Thyroid gland (tissue), 4 donors: ENCODE measurements around the gene CNTN3. TPM values are rescaled to one million over a fixed set of nuclear protein-coding genes. Genes with fewer than 3 reads are reported as not detected.

Experiments
- DNase-seq, 2 donors: peaks; one replicate each; pipeline ENCODE4 v3.0.0-alpha.2; 2019
- H3K27ac ChIP-seq, 3 donors: fragments of 200-600 bp; sonication (generic); 1 replicate in 2 of 3; 2 replicates in 1 of 3; pipeline ENCODE4 v1.5.1; 2016 to 2019; ENCODE audit warnings: mild to moderate bottlenecking in 1 of 3, moderate library complexity in 1 of 3
- H3K27me3 ChIP-seq: fragments of 200-600 bp; sonication (generic); one replicate; pipeline ENCODE4 v1.5.1; 2019
- H3K36me3 ChIP-seq, 2 donors: fragments of 200-600 bp; sonication (generic); one replicate each; pipeline ENCODE4 v1.5.1; 2016 to 2019
- H3K4me1 ChIP-seq, 2 donors: fragments of 200-600 bp; sonication (generic); one replicate each; pipeline ENCODE4 v1.5.1; 2017 to 2019
- H3K4me3 ChIP-seq, 3 donors: fragments of 200-600 bp; sonication (generic); replicated peaks in 1 of 3; 1 replicate in 2 of 3; 2 replicates in 1 of 3; pipeline ENCODE4 v1.5.1; 2016; ENCODE audit warnings: mild to moderate bottlenecking in 1 of 3
- H3K9me3 ChIP-seq: fragments of 200-600 bp; sonication (generic); one replicate; pipeline ENCODE4 v1.5.1; 2017
- CTCF ChIP-seq, 6 experiments: fragments of 200-600 bp in 3 of 6; fragments of 450-650 bp in 3 of 6; sonication (generic) in 3 of 6; IDR thresholded peaks; one replicate each; pipeline ENCODE4 v1.5.1; 2016 to 2019; ENCODE audit warnings: antibody characterized with exemption in 6 of 6, mild to moderate bottlenecking in 2 of 6, inconsistent platforms in 1 of 6, moderate library complexity in 1 of 6
- POLR2A ChIP-seq, 2 donors: fragments of 450-650 bp; IDR thresholded peaks; one replicate each; pipeline ENCODE4 v1.6.1; 2017; ENCODE audit warnings: antibody characterized with exemption in 2 of 2, mild to moderate bottlenecking in 2 of 2, moderate library complexity in 1 of 2
- WGBS, 2 donors: methylation state at CpG; one replicate each; pipeline ENCODE4 v1.1.5; 2017; 5-methylcytosine and 5-hydroxymethylcytosine counted together
- intact Hi-C: fragments of 100-400 bp; cut with DNase I; formaldehyde crosslinking; loops from one replicate; pipeline ENCODE4 v1.15.1; 2023
- total RNA-seq, 4 donors: library from RNA; depleted of rRNA; stranded (reverse); fragments of >200 nt; gene quantifications; one replicate each; pipeline ENCODE4 v1.2.3, GENCODE V29; 2016

The CNTN3 gene
- total RNA-seq, 4 donors from 2014 or later: 1.5 to 5.5 (median 4.7) TPM

GRCh38 chr3:74648107-74648506 lies 33.6 kb upstream of the CNTN3 start:
- intact Hi-C loops: no loop called here
- no peaks in the 10 kb centered on the region for H3K9me3 ChIP-seq
- H3K27me3 ChIP-seq: no peaks in the 10 kb centered on the region
- no peak overlapping the region for H3K4me3 ChIP-seq
- 81 to 82% methylated on average over 4 of the region's 4 CpGs for WGBS, 2 donors
- no peak overlapping the region for H3K27ac ChIP-seq
- H3K4me1 ChIP-seq: no peaks in the 10 kb centered on the region
- DNase-seq: no peak
- no peak for TF ChIP-seq CTCF (IDR thresholded peaks at IDR 0.05)
- no peak for TF ChIP-seq POLR2A (IDR thresholded peaks at IDR 0.05)
- H3K36me3 ChIP-seq: no peaks in the 10 kb centered on the region

- Histone ChIP-seq H3K27me3 (no peaks in the 10 kb centered on the region), H3K4me3 (no peak overlapping the region), H3K4me1 (no peaks in the 10 kb centered on the region), H3K27ac (no peak overlapping the region), H3K9me3 (no peaks in the 10 kb centered on the region), H3K36me3 (no peaks in the 10 kb centered on the region)
- WGBS, 2 donors: 92 to 97% methylated on average over 1 of the region's 1 CpG
- TF ChIP-seq POLR2A (IDR thresholded peaks at IDR 0.05): no peak
- no peak for TF ChIP-seq CTCF (IDR thresholded peaks at IDR 0.05)
- intact Hi-C loops: no loop called here
- no peak for DNase-seq
Observed at GRCh38 chr3:74646094-74646493, 31.6 kb upstream of the CNTN3 start.

- Histone ChIP-seq H3K4me1 (no peaks in the 10 kb centered on the region), H3K27me3 (no peaks in the 10 kb centered on the region), H3K9me3 (no peaks in the 10 kb centered on the region), H3K36me3 (no peaks in the 10 kb centered on the region), H3K27ac (no peak overlapping the region), H3K4me3 (no peak overlapping the region)
- DNase-seq: peak; percentile 21 to 29
- intact Hi-C loops: no loop called here
- whole genome bisulfite sequencing, 2 donors: 41 to 43% methylated on average over 5 of the region's 5 CpGs
- no peak for TF ChIP-seq POLR2A (IDR thresholded peaks at IDR 0.05)
- no peak for TF ChIP-seq CTCF (IDR thresholded peaks at IDR 0.05)
Observed at GRCh38 chr3:74643636-74644035, 29.2 kb upstream of the CNTN3 start.

GRCh38 chr3:74642876-74643275 lies 28.4 kb upstream of the CNTN3 start:
- no peak overlapping the region for H3K27ac ChIP-seq
- 95 to 96% methylated on average over 1 of the region's 1 CpG for WGBS, 2 donors
- H3K36me3 ChIP-seq: no peaks in the 10 kb centered on the region
- H3K4me3 ChIP-seq: no peak overlapping the region
- no peaks in the 10 kb centered on the region for H3K9me3 ChIP-seq
- intact Hi-C loops: no loop called here
- H3K27me3 ChIP-seq: no peaks in the 10 kb centered on the region
- H3K4me1 ChIP-seq: no peaks in the 10 kb centered on the region
- TF ChIP-seq POLR2A (IDR thresholded peaks at IDR 0.05) (no peak), CTCF (IDR thresholded peaks at IDR 0.05) (no peak)
- DNase-seq: no peak

- no peak overlapping the region for H3K4me3 ChIP-seq
- H3K27me3 ChIP-seq: no peaks in the 10 kb centered on the region
- TF ChIP-seq POLR2A (IDR thresholded peaks at IDR 0.05) (no peak), CTCF (IDR thresholded peaks at IDR 0.05) (no peak)
- no peaks in the 10 kb centered on the region for H3K4me1 ChIP-seq
- DNase-seq: no peak
- no peaks in the 10 kb centered on the region for H3K9me3 ChIP-seq
- intact Hi-C loops: no loop called here
- H3K27ac ChIP-seq: no peak overlapping the region
- no peaks in the 10 kb centered on the region for H3K36me3 ChIP-seq
Observed at GRCh38 chr3:74640211-74640610, 25.8 kb upstream of the CNTN3 start.
